Right lobe of liver (tissue), 4 donors: Measurements from ENCODE around the gene OR12D1.

ENCODE experiments used
- CTCF ChIP-seq, 4 donors: fragments of 200-600 bp in 3 of 4; fragments of 450-650 bp in 1 of 4; IDR thresholded peaks; one replicate each; pipeline versions ENCODE4 v1.5.1 to v1.8.0; 2016 to 2022; ENCODE audit warnings: antibody characterized with exemption in 4 of 4, mild to moderate bottlenecking in 2 of 4
- POLR2A ChIP-seq: fragments of 450-650 bp; IDR thresholded peaks from one replicate; pipeline ENCODE4 v1.6.1; 2017; ENCODE audit warnings: antibody characterized with exemption, mild to moderate bottlenecking
- donor health status: DM: no; HTN: no; CAD: no.
- donor health status: DM: no; HTN: no; CAD: no.
- donor health status: DM: no; HTN: yes; CAD: no.

DNA sequence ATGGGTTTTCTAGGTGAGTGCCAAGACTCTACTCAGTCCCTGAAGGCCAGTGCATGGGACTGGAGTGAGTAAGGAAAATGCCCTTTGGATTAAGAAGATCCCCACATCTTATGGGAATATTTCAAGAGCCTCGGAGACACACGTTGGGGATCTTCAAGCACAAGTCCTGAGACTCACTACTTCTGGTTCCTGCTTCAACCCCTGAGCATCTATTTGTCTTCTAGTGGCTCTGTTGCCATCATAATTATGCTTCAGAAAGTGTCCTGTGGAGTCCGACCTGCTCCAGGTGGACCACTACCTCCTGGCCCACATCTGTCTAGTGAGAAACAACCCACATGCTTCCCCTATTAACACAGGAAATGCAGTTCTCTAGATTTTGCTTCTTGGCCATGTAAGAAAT is 46.0 kb upstream of the OR12D1 start, which contains the start of gene OR5V1:
- TF ChIP-seq CTCF (IDR thresholded peaks at IDR 0.05): no peak
- TF ChIP-seq POLR2A: no peak
